Measurements from ENCODE around the gene LSAMP.

LSAMP gene

DNA sequence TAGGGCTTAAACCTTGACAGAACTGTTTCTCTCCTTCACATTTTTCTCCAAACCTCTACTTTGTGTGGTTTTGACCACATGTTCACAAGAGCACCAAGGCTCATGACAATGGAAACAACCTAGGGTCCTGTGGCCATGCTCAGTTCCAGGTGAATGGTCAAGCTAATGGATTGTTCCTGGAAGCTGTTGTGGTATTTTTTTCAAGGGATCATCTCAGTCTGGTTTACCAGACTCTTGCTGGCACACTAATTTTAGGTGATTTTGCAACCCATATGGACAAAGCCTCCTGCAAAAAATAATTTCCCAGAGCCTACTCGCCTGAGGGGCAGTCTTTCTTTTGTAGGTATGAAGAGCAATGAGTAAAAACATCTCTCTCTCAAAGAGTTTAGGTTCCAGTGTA lies 67.2 kb downstream of the LSAMP start:
- H3K4me3 ChIP-seq (ENCODE audit: low read length, poor library complexity, severe bottlenecking), result no peak overlapping the region
- H3K9me3 ChIP-seq (ENCODE audit: insufficient read depth, low read depth, low read length), result no peaks in the 10 kb centered on the region
- no peaks in the 10 kb centered on the region for H3K79me2 ChIP-seq (ENCODE audit: insufficient read depth, low read length)
- no peaks in the 10 kb centered on the region for H3K4me1 ChIP-seq (ENCODE audit: insufficient read depth, low read length, poor library complexity, severe bottlenecking)
- TF ChIP-seq EZH2phosphoT487 (IDR thresholded peaks at IDR 0.05; ENCODE audit: borderline replicate concordance), result no peak
- TF ChIP-seq CTCF (conservative IDR thresholded peaks at IDR 0.05; ENCODE audit: low read length), result no peak
- H3K9me2 ChIP-seq (replicated peaks; ENCODE audit: low read depth, low read length), result no peaks in the 10 kb centered on the region
- H3F3A ChIP-seq (ENCODE audit: low read depth), result no peaks in the 10 kb centered on the region
- no peak overlapping the region for H2AFZ ChIP-seq (ENCODE audit: low read length)
- H3K36me3 ChIP-seq (ENCODE audit: insufficient read depth, low read length), result no peaks in the 10 kb centered on the region
- no peaks in the 10 kb centered on the region for H3K27me3 ChIP-seq (ENCODE audit: insufficient read depth, low read length, poor library complexity, severe bottlenecking)
- no peak overlapping the region for H3K9ac ChIP-seq (ENCODE audit: low read depth, low read length, poor library complexity, severe bottlenecking)
- H4K20me1 ChIP-seq (ENCODE audit: insufficient read depth, low read length, poor library complexity, severe bottlenecking), result no peaks in the 10 kb centered on the region
- no peak overlapping the region for H3K4me2 ChIP-seq (ENCODE audit: low read depth, low read length, poor library complexity, severe bottlenecking)

DNA sequence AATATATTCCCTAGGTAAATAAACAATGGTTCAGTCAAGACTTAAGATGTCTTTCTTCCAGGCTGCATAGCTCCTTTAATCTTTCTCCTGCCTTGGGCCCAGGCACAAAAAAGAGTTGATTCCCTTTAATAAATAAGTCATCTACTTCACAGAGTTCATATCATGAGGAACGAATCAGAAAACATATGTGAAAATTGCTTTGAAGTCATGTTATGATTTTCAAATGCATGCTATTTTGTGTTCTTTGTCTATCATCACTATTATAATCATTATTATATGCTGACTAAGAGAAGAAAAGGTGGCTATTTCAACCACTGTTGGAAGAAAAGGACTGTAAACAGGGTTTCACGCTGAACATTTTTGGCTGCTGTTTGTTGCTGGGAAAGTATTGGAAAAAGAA lies 70.4 kb downstream of the LSAMP start:
- no peaks in the 10 kb centered on the region for H3K79me2 ChIP-seq (ENCODE audit: insufficient read depth, low read length)
- no peak overlapping the region for H3K4me2 ChIP-seq (ENCODE audit: low read depth, low read length, poor library complexity, severe bottlenecking)
- no peak overlapping the region for H3K4me3 ChIP-seq (ENCODE audit: low read length, poor library complexity, severe bottlenecking)
- TF ChIP-seq EZH2phosphoT487 (IDR thresholded peaks at IDR 0.05; ENCODE audit: borderline replicate concordance) (no peak), CTCF (conservative IDR thresholded peaks at IDR 0.05; ENCODE audit: low read length) (no peak)
- H3K9me2 ChIP-seq (replicated peaks; ENCODE audit: low read depth, low read length), result no peaks in the 10 kb centered on the region
- no peaks in the 10 kb centered on the region for H3K4me1 ChIP-seq (ENCODE audit: insufficient read depth, low read length, poor library complexity, severe bottlenecking)
- no peaks in the 10 kb centered on the region for H3K36me3 ChIP-seq (ENCODE audit: insufficient read depth, low read length)
- H2AFZ ChIP-seq (ENCODE audit: low read length), result no peak overlapping the region
- H3K9me3 ChIP-seq (ENCODE audit: insufficient read depth, low read depth, low read length), result no peaks in the 10 kb centered on the region
- no peaks in the 10 kb centered on the region for H3F3A ChIP-seq (ENCODE audit: low read depth)
- no peaks in the 10 kb centered on the region for H3K27me3 ChIP-seq (ENCODE audit: insufficient read depth, low read length, poor library complexity, severe bottlenecking)
- H3K9ac ChIP-seq (ENCODE audit: low read depth, low read length, poor library complexity, severe bottlenecking), result no peak overlapping the region
- no peaks in the 10 kb centered on the region for H4K20me1 ChIP-seq (ENCODE audit: insufficient read depth, low read length, poor library complexity, severe bottlenecking)

GRCh38 chr3:116367761-116368395 lies 77.4 kb downstream of the LSAMP start:
- Histone ChIP-seq H3K36me3 (ENCODE audit: insufficient read depth, low read length) (no peaks in the 10 kb centered on the region), H2AFZ (ENCODE audit: low read length) (no peak overlapping the region), H3K9me2 (replicated peaks; ENCODE audit: low read depth, low read length) (no peaks in the 10 kb centered on the region), H3F3A (ENCODE audit: low read depth) (no peaks in the 10 kb centered on the region), H3K79me2 (ENCODE audit: insufficient read depth, low read length) (no peaks in the 10 kb centered on the region), H3K4me3 (ENCODE audit: low read length, poor library complexity, severe bottlenecking) (no peak overlapping the region), H4K20me1 (ENCODE audit: insufficient read depth, low read length, poor library complexity, severe bottlenecking) (no peaks in the 10 kb centered on the region), H3K9ac (ENCODE audit: low read depth, low read length, poor library complexity, severe bottlenecking) (no peak overlapping the region), H3K9me3 (ENCODE audit: insufficient read depth, low read depth, low read length) (no peaks in the 10 kb centered on the region), H3K27me3 (ENCODE audit: insufficient read depth, low read length, poor library complexity, severe bottlenecking) (no peaks in the 10 kb centered on the region), H3K4me2 (ENCODE audit: low read depth, low read length, poor library complexity, severe bottlenecking) (no peak overlapping the region), H3K4me1 (ENCODE audit: insufficient read depth, low read length, poor library complexity, severe bottlenecking) (no peaks in the 10 kb centered on the region)
- TF ChIP-seq CTCF (conservative IDR thresholded peaks at IDR 0.05; ENCODE audit: low read length) (no peak), EZH2phosphoT487 (IDR thresholded peaks at IDR 0.05; ENCODE audit: borderline replicate concordance) (no peak)
